ENCODE measurements around the gene COL2A1. TPM values are rescaled to one million over a fixed set of nuclear protein-coding genes. Genes with fewer than 3 reads are reported as not detected.

The COL2A1 gene
- total and polyA plus RNA-seq, 2 donors (not counting 3 experiments of a cell fraction or from before 2014, with no cell fraction given), result not detected

DNA sequence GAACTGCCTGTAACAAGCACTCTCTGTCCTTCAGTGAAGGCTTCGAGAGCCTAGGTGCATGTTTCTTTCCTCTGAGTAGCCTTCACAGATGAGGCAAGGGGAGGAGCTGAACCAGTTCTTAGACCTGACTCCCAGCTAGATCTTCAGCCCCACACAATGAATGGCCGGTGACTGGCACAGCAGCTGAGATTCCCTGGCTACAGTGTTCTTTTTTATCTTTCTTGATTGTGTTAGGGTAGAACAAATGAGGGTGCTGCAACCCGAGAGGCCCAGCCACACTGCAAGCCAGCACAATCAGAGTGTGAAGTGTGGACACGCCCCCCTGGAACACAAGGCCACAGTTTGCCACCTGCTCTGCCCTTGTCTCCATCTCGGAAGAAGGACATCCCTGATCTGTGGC is 19.1 kb upstream of the COL2A1 start:
- DNase-seq (ENCODE audit: low read depth, low spot score), result no peak
- H3K79me2 ChIP-seq (ENCODE audit: control insufficient read depth, insufficient read depth, low read length), result no peaks in the 10 kb centered on the region
- TF ChIP-seq JUN (IDR thresholded peaks at IDR 0.05; ENCODE audit: borderline replicate concordance, insufficient read depth, insufficient read length, low read depth), result no peak
- no peak for TF ChIP-seq MYC (IDR thresholded peaks at IDR 0.05; ENCODE audit: low read depth, low read length)
- no peak for TF ChIP-seq FOS (IDR thresholded peaks at IDR 0.05; ENCODE audit: borderline replicate concordance, insufficient read depth, low read length)
- TF ChIP-seq EZH2 (IDR thresholded peaks at IDR 0.05; ENCODE audit: borderline replicate concordance, low read depth, low read length, severe bottlenecking), result no peak
- TF ChIP-seq, protein P1, sequence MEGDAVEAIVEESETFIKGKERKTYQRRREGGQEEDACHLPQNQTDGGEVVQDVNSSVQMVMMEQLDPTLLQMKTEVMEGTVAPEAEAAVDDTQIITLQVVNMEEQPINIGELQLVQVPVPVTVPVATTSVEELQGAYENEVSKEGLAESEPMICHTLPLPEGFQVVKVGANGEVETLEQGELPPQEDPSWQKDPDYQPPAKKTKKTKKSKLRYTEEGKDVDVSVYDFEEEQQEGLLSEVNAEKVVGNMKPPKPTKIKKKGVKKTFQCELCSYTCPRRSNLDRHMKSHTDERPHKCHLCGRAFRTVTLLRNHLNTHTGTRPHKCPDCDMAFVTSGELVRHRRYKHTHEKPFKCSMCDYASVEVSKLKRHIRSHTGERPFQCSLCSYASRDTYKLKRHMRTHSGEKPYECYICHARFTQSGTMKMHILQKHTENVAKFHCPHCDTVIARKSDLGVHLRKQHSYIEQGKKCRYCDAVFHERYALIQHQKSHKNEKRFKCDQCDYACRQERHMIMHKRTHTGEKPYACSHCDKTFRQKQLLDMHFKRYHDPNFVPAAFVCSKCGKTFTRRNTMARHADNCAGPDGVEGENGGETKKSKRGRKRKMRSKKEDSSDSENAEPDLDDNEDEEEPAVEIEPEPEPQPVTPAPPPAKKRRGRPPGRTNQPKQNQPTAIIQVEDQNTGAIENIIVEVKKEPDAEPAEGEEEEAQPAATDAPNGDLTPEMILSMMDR (IDR thresholded peaks at IDR 0.05; ENCODE audit: extremely low read depth in 1 of 2, insufficient read depth in 1 of 2, low read depth in 1 of 2, low read length in 2 of 2), result no peak
- TF ChIP-seq POLR2A (IDR thresholded peaks at IDR 0.05; ENCODE audit: low read depth, low read length), result no peak
- no peak for TF ChIP-seq GATA2 (IDR thresholded peaks at IDR 0.05; ENCODE audit: insufficient read depth, insufficient read length, low read depth, low read length)
- TF ChIP-seq, protein P2, sequence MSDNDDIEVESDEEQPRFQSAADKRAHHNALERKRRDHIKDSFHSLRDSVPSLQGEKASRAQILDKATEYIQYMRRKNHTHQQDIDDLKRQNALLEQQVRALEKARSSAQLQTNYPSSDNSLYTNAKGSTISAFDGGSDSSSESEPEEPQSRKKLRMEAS (IDR thresholded peaks at IDR 0.05; ENCODE audit: insufficient read depth, insufficient read length), result no peak
- no peak for TF ChIP-seq POLR2AphosphoS5 (IDR thresholded peaks at IDR 0.05; ENCODE audit: insufficient read depth, low read depth, low read length)
- no peak overlapping the region for H3K4me2 ChIP-seq (ENCODE audit: insufficient read depth, low read length)
- no peak overlapping the region for H2AFZ ChIP-seq (ENCODE audit: low read depth, low read length)
- H3K27me3 ChIP-seq (ENCODE audit: control insufficient read depth in 2 of 2, insufficient read depth in 2 of 2, low read length in 2 of 2), result peaks cover 7 to 35% of the 10 kb centered on the region in 2 experiments
- H3K4me3 ChIP-seq (replicated peaks in 1 of 3; ENCODE audit: insufficient read depth in 1 of 3, low read depth in 1 of 3, low read length in 3 of 3), result no peak overlapping the region
- no peak for FAIRE-seq
- no peaks in the 10 kb centered on the region for H4K20me1 ChIP-seq (replicated peaks; ENCODE audit: control insufficient read depth, extremely low read depth, insufficient read depth, low read length)
- H3K36me3 ChIP-seq (ENCODE audit: control insufficient read depth in 2 of 2, extremely low read depth in 1 of 2, insufficient read depth in 2 of 2, low read length in 2 of 2), result no peaks in the 10 kb centered on the region
- intact Hi-C loops (cut with micrococcal nuclease), result no loop called here
- H3K4me1 ChIP-seq (ENCODE audit: control insufficient read depth, extremely low read depth, insufficient read depth, low read length), result no peaks in the 10 kb centered on the region
- no peak overlapping the region for H3K9ac ChIP-seq (replicated peaks; ENCODE audit: extremely low read depth, insufficient read depth, low read length)
- ChIA-PET CTCF (interaction anchor here (0.7 kb wide), 1 partner anchor 257 kb away, joined by 3 read pairs; no protein-coding TSS in a partner anchor), POLR2A (no interaction called here)
- H3K27ac ChIP-seq (ENCODE audit: insufficient read depth, low read depth, low read length), result no peak overlapping the region
- no peaks in the 10 kb centered on the region for H3K9me1 ChIP-seq (replicated peaks; ENCODE audit: control insufficient read depth, extremely low read depth, insufficient read depth, low read length)
- no peaks in the 10 kb centered on the region for H3K9me3 ChIP-seq (replicated peaks; ENCODE audit: control insufficient read depth, insufficient read depth, low read length)
- dilution Hi-C loops (cut with MboI; ENCODE audit: extremely low pct_ligation_motif_present, low sequenced_read_pairs), result no loop called here
- BruUV-seq (replicated peaks), result no TSS peak

All from endothelial cell of umbilical vein (primary cell).